ENCODE data around the gene FXYD1.
A peak's percentile ranks its signal among the peaks of the same experiment; 100 is the strongest.
"Not testable (repeated sequence)": the region's sequence is repeated elsewhere in the genome, so short reads cannot be mapped to it uniquely, and the experiment has no call there.

The FXYD1 gene

DNA sequence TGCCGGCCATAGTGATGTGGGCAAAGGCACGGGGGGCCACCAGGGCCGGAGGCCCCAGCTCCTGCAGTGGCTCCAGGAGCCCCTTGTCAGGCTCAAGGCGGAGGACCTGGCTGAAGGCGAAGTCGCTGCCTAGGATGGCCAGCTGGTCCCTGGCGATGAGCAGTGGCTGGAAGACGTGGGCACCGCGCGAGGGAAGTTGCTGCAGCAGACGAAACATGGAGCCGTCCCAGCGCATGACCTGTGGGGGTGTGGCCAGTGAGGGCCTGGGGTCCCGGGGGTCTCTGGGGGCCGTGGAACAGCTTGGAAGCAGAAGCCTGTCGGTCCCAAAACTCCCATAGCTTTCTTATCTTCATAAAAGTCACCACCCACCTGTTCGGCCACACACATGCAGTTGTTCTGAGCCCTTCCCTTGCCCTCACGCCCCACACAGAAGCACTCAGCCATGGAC lies 13.3 kb upstream of the FXYD1 start:
- no peak for DNase-seq (ENCODE audit: low spot score)

DNA sequence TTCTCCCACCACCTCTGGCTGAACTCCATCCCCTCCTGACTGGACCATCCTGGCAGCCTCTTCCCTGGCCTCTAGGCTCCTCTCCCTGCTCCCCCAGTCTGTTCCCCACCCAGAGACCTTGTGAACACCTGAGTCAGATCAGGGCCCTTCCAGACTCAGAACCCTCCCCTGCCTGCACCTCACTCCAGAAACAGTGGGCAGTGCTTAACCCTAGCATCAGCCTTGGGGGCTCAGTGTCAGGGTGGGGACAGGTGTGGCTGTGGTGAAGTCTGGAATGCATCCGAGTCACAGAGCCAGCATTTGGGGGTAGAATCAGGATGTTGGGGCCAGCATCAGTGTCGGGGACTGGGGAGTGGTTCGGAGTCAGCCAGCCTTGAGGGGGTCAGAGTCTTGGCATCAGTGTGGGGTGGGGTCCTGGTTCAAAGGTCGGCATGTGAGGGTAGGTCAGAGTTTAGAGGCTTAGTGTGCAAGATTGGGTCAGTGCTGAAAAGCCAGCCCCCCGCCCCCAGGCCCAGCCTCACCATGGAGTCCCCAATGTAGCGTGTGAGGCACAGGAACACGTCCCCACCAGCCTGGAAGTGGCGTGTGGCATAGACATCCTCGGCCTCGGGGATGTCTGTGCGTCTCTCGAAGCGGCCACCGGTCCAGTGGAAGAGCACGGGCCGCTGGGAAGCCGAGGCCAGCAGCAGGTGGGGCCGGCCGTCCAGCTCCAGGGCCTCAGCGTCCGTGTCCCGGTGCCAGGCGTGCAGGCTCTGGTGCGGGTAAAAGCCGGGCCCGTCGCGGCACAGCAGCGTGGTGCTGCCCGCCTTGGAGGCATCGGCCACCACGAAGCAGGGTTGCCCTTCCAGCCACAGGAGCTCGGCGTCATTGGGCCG lies 12.6 kb upstream of the FXYD1 start:
- no peak for DNase-seq (ENCODE audit: low spot score)

GRCh38 chr19:35126624-35126959 lies 12.0 kb upstream of the FXYD1 start:
- no peak for DNase-seq (ENCODE audit: low spot score)

DNA sequence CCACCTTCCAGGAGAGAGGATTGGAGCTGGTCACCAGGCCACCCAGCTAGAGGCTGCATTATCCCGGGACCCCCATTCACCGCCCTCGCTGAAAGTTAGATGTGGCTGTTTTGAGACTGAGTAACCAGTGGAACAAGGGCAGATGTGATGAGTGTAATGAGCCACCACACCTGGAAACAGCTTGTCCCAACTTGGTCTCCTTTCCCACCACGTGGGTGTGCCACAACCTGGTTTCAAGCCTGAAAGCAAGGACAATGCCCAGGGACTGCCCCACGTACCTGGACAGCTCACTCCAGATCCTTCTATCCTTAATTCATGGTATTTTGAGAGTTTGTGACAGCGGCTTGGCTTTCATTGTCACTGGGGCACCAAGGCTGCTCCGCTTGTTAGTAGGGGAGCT lies 10.8 kb upstream of the FXYD1 start:
- DNase-seq (ENCODE audit: low spot score), result no peak

DNA sequence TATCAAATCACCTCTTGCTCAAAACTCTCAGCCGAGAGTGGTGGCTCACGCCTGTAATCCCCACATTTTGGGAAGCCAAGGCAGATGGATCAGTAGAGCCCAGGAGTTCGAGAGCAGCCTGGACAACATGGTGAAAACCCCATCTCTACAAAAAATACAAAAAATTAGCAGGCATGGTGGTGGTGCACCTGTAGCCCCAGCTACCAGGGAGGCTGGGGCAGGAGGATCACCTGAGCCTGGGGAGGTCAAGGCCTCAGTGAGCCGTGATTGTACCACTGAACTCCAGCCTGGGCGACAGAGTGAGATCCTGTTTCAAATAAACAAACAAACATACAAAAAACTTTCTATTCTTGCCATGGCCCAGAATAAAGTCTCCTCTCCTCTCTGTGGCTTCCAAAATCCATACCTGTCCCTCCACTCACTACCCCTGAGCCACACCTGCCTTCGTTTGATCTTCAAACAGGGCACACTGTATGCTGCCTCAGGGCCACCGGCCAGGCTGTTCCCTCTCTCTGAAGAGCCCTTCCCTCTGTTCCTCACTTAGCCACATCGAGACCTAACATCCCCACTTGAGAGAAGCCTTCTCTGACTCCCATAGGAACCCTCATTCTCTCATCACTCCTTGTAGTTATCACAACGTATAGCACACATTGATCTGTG lies 10.1 kb upstream of the FXYD1 start:
- DNase-seq (ENCODE audit: low spot score), result no peak

DNA sequence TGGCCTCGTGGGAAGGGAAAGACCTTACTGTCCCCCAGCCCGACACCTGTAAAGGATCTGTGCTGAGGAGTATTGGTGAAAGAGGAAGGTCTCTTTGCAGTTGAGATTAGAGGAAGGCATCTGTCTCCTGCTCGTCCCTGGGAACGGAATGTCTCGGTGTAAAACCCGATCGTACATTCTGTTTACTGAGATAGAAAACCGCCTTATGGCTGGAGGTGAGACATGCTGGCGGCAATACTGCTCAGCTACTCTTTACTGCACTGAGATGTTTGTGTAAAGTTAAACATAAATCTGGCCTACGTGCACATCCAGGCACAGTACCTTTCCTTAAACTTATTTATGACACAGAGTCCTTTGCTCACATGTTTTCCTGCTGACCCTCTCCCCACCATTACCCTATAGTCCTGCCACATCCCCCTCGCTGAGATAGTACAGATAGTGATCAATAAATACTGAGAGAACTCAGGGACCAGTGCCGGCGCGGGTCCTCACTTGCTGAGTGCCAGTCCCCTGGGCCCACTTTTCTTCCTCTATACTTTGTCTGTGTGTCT lies 8.8 kb upstream of the FXYD1 start:
- not testable (repeated sequence) for DNase-seq (ENCODE audit: low spot score)

DNA sequence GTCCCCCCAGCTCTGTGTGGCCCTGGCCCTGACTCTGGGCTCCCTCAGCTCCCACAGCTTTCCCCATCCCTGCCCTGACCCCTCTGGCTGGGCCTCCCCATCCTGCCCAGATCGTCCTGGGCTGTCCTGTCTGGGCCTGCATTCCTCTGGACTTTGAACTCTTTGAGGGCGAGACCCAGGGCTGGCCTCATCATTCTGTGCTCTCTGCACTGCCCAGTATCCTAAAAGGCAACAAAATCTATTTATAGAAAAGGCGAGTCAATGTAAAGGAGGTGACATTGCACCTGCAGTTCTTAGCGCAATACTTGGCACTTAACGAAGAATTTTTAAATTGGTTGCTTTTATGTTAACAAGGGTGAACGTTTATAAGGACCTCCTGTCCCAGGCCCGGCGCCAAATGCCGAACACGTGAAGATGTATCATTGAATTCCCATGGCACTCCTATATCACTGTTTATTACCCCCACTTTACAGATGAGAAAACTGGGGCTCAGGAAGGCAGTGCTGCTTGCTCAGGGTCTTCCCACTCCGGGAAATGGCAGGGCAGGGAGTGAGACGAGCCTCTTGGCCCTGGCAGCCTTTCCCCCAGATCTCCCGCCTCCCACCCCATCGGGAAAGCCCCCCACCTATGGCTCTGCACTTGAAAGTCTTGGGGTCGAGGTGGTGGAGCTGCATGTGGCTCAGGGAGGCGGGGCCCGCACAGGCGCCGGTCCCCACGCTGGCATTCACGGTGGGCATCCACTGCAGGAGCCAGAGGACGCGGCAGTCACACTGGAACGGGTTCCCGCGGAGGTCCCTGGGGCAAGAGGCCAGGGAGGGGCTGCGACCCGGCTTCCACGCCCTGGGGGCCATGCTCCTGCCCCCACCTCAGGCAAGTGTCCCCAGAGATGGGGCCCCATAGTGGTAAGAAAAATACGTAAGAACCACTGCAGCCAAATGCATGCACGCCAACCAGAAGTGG lies 7.6 kb upstream of the FXYD1 start:
- DNase-seq (ENCODE audit: low spot score), result no peak

GRCh38 chr19:35132254-35132653 lies 6.4 kb upstream of the FXYD1 start:
- DNase-seq (ENCODE audit: low spot score), result no peak

GRCh38 chr19:35133826-35134225 lies 4.8 kb upstream of the FXYD1 start:
- DNase-seq (ENCODE audit: low spot score), result no peak

DNA sequence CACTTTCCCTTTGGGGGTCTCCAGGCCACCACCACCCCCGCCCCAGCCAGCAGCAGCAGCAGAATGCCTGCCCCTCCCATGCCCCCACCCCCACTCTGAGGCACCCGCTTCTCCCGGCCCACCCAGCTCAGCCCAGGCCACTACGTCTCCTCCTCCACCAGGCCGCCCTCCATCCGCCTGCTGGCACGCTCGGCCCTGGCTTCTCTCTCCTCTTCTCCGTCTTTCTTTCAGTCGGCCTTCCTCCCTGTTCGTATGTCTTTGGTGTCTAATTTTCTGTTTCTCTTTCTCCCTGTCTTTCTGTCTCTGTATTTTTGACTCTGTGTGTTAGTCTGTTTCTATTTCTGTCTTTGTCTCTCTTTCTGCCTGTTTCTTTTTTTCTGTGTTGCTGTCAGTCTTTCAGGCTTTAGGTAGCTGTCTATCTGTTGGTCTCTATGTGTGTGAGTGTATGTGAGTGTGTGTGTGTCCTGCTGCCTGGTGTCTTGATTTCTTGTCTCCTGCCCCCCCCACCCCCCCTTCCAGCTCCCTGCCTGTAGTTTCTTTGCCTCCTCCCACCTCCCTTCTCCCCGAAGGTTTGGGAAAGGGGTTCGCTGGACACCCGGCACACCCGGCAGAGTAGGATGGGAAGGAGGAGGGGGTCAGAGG lies 3.9 kb upstream of the FXYD1 start, which contains the start of gene LGI4:
Gene LGI4 (minus strand): TSS at position 459 of the 642 bp plus-strand sequence. CDS start 379 bp downstream, at position 80.
- no peak for DNase-seq (ENCODE audit: low spot score)

GRCh38 chr19:35135389-35135909 lies 3.2 kb upstream of the FXYD1 start:
- DNase-seq (ENCODE audit: low spot score), result peak; percentile 86

- DNase-seq (ENCODE audit: low spot score), result no peak
These were observed 2.4 kb upstream of the FXYD1 start for GRCh38 chr19:35136231-35136630.

DNA sequence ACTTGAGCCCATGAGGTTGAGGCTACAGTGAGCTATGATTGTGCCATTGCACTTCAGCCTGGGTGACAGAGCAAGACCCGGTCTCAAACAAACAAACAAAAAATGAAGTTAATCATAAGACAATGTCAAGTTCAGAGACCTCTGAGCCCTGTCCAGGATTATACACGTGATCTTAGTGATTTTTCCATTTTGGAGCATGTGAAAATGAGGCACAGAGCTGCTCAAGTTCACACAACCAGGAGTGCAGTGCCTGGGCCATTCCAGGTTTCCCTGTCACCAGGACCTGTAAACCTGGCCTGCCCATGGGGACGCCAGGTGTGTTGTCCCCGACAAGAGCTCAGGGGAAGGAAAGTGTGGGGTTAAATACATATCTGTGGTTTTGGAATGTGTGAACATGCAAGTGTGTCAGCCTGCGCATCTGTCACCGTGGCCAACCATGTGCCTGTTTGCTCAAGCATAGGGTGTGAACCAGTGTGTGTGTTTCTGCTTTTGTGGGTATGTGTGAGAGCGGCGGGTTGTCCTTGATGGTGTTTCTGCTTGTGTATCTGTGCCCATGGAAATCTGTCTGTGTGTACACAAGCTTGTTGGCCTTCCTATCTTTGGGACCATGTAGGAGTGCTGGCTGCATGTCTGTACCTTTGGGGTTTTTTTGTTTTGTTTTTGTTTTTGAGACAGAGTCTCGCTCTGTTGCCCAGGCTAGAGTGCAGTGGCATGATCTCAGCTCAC lies 1.5 kb upstream of the FXYD1 start:
- no peak for DNase-seq (ENCODE audit: low spot score)

- DNase-seq (ENCODE audit: low spot score), result no peak
These were observed 1.8 kb downstream of the FXYD1 start for GRCh38 chr19:35140207-35140961.

GRCh38 chr19:35140962-35141836 lies 2.6 kb downstream of the FXYD1 start:
- DNase-seq (ENCODE audit: low spot score), result peak; percentile 91

GRCh38 chr19:35141837-35142605 lies 3.4 kb downstream of the FXYD1 start:
- DNase-seq (ENCODE audit: low spot score), result no peak

DNA sequence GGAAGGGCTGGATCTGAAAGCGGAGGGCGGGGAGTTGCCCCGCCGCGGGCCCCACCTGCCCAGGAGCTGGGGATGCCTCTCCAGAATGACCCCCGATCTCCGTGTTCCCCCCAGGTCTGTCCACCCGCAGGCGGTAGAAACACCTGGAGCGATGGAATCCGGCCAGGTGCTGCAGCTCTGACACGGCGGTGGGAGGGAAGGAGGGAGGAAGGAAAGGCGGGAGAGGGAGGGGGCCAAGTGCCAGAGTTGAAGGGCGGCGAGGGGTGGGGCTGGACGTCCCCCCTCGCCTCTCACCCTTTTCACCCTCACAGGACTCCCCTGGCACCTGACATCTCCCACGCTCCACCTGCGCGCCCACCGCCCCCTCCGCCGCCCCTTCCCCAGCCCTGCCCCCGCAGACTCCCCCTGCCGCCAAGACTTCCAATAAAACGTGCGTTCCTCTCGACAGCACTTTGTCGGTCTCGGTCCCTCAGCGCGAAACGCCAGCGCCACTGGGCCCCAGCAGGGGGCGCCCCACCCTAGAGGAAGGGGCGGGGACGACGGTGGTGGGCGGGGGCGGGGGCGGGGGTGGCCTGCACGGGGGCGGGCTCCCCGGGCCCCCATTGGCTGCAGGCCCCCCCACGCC lies 4.1 kb downstream of the FXYD1 start:
- no peak for DNase-seq (ENCODE audit: low spot score)
